GM19463 (cell line): ENCODE data around the gene SMAP2.

Experiments
- ATAC-seq: cut with Tn5 transposase; IDR thresholded peaks from one replicate; pipeline ENCODE4 v1.9.1; 2021; ENCODE audit warnings: mild to moderate bottlenecking, moderate library complexity; ENCODE audit not compliant: unreplicated experiment

The SMAP2 gene

DNA sequence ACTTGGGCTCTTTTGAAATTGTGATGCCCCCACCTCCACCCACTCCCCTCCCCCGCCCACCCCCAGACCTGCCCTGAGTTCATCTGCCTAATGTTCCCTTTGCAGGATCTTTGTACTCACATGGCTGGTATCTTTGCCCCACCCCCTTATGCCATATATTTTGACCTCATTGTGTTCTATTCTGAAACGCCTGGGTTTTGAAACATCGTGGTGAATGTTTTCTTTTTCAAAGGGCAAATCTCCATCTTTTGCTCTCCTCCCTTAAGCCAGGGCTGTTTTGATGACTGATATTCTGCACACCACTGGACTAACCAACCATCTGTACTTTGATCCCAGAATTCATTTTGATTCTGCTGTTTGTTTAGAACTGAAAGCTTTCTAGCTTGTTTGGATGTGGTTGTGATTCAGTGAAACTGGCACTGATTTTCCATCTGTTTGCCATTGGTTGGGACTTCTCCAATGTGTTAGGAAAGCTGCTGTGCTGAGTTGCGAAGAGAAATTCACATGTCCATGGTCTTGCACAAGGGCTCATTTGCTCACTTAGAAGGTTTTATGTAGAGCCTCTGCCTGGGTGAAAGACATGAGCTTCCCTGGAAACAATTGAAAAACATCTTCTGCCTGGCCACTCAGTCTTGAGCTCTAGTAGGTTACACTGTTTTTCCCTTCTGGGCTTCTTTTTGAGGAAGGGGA, 16.5 kb downstream of the SMAP2 start:
- no peak for ATAC-seq

DNA sequence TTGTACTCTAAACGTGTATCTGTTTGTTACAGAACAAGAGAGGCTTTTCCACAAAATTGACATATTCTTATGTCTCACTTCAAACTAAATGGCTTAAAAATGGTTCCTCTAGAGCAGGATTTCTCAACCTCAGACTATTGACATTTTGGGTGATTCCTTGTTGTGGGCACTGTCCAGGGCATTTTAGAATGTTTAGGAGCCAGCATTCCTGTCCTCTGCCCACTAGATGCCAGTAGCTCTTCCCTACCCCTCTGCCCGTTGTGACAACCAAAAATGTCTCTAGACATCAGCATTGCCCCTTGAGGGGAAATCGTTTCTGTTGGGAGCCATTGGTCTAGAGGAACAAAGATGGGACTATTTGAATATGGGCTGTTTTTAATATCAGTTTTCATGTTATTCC, 17.3 kb downstream of the SMAP2 start:
- no peak for ATAC-seq

DNA sequence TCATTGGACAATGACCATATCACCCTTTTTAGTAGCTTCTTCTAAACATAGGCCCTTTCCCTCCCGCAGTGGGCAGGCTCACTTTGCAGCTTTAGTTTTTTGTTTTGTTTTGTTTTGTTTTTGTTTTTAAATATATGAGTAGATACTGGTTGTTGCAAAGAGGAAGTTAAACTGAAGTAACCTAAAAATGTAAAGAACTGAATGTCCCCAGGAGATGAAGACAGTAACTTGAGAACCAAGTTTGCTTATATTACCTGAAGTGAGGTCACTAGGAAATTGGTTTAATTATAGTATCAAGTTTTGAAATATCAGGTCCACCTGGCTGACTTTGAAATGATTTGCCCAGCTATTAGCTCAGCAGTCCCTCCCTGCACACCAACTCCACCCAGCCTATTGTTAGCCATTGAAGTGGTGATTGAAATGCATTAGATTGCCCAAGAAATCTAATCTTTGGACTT, 18.2 kb downstream of the SMAP2 start:
- ATAC-seq = no peak

DNA sequence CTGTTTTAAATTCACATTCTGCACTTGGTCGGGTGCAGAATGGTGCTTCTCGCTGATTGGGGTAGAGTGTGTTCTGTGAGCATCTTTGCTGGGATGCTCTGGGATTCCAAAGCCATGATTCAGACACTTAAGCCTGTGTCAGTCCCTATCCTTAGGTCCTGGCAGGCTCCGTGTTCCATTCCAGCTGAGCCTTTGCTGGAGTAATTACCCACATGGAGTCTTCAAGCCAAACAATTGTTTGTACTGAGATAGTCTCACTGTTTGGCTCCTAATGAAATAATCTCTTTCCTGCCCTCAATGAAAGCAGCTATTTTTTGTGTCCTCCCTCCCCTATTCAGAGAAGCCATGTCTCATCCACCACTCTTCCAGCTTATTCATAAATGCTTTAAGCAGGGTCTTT, 18.7 kb downstream of the SMAP2 start:
- no peak for ATAC-seq

DNA sequence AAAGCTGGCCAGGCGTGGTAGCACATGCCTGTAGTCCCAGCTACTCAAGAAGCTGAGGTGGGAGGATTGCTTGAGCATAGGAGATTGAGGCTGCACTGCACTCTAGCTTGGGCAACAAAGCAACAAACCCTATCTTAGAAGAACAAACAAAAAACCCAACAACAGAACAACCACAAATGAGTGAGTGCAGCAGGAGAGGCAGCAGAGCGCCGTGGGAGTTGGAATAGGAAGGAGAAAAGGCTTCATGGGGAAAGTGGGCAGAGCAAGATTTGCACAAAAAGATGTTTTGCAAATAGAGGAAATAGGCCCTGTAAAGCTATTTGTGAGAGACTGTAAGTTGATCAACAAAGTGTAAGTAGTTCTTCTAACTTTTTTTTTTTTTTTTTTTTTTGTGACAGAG, 19.6 kb downstream of the SMAP2 start:
- ATAC-seq = no peak

DNA sequence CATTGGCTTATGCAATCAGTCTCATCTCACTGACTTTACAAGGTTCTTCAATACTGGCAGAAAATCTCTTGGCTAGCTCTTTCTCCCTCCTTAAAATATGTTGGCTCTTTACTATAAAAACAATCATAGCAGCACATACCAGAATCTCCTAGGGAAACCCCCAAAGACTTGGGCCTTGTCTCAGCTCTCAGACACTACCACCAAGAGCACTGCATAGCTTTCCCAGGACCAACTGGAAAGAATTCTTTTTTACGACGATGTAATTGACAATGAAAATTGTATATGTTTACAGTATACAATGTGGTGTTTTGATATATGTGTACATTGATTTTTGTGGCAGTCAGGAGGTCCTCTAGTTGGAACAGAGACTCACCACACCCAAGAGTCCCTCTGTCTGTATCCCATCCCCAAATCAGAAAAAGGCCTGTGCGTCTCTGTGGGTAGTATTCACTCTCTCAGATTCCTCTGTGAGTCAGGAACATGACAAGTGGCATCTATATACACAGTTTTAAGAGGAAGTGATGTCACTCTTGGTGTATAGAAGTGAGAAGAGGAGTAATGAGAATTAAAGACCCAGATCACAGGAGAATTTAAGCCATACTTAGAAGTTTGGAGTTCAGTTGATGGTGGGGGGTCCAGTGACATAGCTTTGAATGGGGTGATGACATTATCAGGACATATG, 21.1 kb downstream of the SMAP2 start:
- ATAC-seq = no peak

DNA sequence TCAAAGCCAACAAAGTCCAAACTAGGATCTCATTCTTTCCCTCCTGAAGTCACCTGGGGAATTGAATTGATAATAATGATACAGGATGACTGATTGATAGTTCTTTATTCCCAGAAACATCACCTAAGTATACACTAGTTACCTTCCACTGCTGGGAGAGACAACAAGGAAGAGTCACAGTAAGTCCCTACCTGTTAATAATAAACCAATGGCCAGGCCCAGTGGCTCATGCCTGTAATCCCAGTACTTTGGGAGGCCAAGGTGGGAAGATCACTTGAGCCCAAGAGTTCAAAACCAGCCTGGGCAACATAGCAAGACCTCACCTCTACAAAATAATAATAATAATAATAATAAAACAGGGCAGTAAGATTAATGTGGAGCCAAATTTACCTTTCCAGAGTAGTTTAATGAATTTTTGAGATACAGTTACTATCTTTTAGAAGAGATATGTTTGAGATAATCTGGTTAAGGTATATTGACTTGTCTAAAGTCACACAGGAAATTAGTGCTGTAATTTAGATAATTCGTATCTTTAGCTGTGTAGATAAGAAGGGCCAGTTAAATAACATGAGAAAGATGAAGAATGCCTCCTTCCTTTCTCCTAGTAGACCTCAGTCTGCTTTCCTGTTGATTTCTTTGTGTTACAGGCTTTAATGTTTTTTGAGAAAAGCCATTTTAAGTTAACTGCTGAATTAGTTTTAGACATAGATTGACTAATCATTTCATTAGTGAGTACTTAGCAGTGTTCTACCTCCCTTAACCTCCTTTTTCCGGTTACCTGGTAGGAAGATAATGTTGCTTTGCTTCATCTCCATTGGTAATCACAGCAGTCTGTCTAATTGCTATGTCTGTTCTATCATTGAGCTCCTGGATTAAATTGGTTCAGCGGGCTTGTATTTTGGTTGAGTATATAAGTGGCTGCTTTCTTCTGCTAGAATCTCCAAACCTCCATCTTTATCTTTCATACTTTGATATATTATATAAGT, 22.0 kb downstream of the SMAP2 start:
- no peak for ATAC-seq

DNA sequence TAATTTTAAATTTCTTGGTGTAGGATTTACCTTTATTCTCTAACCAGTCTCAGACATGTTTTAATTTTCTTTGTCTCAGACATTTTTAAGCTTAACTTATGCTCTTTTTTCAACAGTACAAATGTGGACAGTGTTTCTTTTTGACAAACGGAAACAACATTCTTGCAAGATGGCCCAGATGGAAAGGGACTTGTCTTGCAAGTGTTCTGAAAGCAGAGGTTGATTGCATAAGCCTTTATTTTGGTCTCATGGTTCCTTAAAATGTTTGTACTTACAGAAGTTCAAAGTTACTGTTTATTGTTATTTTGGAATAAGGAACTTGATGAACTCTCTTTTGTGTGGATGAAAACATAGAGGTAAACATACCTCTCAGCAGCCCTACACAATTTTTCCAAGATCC, 22.9 kb downstream of the SMAP2 start:
- no peak for ATAC-seq

DNA sequence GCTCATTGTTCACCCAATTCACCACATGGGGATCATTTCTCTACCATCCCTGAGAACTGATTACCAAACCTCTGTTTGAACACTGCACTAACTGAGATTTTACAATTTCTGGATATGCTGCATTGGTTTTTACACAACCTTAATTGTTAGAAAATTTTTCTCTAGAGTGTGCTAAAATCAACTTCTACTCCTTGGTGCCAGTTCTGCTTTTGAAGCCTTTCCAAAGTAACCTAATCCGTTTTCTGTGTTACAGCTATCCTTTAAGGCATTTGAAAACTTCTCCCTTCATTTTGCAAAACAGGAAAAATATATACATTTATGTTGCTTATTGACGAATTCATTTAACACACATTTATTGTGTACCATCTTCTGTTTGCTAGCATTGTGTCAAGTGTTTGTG, 23.7 kb downstream of the SMAP2 start:
- no peak for ATAC-seq

DNA sequence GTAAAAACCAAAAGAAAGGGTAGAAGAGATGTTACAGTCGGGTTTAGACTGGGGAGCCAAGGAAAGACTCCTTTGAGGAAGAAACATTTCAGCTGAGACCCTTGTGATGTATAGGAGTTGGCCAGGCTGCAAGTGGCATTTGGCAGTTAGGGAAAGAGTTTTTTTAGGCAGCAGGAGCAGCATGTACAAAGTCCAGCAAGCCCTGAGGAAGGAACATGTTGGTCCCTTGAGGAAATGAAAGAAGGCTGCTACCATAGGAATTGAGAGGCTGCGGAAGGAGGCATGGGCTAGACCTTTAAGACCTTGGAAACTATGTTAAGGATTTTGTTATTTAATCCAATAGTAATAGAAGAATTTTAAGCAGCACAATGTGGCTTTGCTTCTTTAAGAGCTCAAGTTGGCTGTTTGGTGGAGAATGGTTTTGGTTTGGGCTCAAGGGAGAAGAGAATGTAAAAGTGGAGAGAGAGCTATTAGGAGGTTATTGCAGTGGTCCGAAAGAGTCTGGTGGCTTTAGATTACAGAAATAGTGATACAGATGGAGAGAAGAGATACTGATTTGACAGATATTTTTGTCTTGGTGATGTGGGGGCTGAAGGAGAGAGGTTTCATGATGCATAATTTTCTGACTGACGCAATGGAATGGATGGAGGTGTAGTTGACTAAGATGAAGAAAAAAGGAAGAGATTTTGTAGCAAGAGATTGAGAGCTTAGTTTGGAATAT, 26.6 kb downstream of the SMAP2 start:
- peak; percentile 49 for ATAC-seq

DNA sequence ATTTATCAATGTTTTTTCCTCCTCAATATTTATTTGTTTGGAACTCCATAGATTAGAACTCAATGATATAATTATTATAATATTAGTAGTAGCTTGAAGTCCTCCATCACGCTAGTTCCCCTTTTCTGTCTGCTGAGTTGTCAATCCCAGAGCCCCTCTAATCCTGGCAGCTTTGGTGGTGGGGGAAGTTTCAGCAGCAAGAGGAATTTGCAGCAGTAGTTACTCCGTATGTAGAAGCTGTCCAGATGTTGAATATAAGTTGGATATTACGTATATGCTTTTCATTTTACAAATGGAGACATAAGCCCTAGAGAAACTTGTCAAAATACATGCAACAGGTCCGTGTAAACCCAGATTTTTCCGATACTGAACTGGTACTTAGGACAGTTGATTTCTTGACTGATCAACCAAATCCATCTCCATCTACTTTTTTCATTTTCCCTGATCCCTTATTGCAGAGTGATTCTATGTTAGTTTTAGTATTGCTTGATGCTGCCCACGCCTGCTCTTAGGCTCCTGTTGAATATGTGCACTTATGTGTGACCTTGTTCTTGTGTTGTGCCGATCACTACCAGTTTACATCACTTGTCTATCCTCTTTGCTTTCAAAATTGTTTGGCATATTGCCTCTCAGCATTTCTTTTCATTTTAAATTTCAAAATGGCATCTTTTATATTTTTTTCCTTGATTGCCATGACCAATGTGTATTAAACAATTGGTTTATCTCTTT, 28.1 kb downstream of the SMAP2 start:
- ATAC-seq = no peak

DNA sequence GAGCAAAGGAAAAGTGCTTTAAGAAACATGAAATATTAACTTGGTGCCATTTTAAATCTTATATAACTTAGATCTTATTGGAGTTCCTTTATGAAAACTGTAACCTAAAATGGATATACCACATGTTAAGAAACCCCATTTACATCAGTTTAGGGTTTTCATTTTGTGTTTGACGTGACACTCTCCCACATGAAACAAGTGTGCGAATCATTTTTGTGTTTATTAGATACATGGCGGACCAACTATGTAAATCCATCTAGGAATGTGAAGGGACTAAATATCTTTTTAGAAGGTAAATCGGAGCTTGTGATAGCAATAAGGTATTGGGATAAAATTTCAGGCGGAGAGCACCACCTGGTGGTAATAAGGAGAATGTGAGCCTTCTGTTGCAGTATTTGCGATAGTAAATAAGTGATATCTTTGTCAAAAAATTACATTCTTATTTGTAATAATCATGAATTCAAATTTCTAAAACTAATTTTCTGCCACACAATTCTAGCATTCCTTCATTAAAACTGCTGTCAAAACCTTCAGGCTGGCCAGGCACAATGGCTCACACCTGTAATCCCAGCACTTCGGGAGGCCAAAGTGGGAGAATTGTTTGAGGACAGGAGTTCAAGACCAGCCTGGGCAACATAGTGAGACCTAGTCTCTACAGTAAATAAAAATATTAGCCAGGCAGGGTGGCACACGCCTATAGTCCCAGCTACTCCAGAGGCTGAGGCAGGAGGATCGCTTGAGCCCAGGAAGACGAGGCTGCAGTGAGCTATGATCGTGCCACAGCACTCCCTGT, 31.3 kb downstream of the SMAP2 start:
- no peak for ATAC-seq

DNA sequence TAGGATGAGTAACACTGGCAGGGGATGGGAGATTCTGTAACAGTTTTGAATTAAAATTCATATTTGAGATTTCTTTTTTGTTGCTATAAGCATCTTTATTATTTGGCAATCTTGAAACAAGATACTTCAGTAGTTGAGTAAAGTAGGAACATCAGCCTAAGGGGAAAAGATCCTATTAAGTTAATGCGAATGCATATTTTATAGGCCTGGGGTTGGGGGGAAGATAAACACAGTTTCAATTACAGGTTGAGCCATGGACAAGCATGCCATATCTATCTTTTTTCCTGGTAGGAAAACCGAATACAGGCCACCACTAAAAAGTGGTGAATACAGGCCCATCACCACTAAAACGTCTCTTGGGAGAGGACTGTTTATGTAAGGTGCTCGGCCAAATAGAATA, 32.3 kb downstream of the SMAP2 start:
- no peak for ATAC-seq

DNA sequence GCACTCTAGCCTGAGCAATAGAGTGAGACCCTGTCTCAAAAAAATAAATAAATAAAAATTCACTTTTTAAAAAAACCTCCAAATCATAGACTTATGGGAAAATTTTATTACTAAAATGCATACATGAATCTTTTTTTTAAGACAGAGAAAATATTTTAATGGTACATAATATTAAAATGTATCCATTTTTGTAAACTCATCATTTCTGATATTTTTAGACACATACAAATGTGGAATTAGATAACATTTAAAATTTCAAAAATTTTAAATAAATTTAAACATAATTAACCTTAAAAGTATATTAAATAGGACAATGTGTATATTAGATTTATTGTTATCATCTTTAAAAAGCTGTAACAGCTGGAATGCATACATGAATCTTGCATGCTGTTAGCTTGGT, 33.9 kb downstream of the SMAP2 start:
- no peak for ATAC-seq

DNA sequence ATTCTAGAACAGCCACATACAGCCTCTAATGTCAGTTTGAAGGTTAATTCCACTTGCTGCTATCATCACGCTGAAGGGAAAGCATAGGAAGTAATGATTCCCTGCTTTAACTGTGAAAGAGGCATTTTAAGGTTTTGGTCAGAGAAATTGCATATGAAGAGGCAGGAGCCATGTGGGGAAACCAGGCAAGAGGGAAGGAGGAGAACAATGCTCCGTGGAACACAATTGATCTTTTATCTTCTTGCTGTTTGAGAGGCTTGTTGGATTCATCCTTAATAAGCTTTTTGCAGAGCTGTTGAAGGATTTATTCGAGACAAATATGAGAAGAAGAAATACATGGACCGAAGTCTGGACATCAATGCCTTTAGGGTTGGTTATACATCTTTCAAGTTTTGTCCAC, 35.9 kb downstream of the SMAP2 start:
- ATAC-seq = no peak

DNA sequence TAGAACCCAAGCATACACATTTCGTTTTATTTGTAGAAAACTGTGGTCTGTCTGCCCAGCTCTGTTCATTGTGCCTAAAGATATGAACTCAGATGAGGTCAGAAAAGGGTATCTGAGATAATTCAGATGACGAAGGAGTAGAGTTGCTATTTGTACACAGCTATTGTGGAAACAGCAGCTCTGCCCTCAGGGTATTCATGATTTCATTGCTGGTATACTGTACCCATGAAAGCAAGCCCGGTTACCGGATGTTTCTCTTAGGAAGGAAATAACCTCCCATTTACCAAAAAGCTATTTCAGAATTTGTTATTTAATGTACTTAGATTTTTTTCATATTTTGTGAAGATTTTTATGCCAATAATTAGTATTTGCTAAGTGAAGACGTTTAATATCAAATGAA, 37.8 kb downstream of the SMAP2 start:
- ATAC-seq = no peak

DNA sequence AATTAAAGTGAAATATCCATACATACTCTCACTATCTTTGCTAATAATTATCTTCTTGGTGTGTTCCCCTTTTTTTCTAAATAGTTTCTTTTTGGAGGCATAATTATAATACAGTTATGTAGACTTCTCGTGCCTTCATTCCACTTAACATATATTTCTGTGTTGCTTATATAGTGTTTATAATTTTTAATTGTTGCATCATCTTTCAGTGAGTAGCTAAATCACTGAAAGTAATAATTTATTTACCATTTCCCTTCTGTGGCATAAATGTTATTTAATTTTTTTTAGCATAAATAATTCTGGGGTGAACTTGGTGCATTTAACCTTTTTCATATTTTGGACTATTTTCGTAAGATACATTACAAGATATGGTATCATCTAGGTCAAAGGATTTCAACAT, 38.3 kb downstream of the SMAP2 start:
- no peak for ATAC-seq

DNA sequence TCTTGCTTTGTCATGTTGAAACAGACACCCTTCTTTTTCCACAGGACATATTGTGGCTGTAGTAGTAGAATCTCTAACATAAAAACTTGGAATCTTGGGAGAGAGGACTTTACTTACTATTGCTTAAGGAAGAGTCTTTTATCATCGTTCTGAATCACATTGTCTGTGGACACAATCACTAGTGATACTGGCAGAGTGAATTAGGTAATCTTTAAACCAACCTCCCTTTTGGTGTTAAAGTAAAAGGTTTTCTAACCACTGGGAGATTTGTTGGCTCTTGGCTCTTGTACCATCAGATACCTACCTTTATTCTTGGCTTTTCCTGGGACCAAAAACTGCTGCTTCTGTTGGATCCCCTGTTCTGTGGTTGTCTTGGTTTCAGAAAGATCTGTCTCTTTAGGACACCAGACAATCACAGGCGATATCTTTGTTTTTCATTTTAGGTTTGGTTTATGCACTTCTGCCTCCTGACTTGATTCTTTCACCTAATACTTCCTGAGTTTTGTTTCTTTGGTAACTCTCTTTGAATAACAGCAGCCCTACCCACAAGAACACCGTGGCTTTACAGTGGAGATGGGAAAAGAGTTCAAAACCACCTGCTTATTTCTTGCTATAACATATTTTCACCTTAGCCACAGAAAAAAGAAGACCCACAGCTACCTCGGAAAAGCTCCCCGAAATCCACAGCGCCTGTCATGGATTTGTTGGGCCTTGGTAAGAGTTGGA, 40.2 kb downstream of the SMAP2 start:
- no peak for ATAC-seq

DNA sequence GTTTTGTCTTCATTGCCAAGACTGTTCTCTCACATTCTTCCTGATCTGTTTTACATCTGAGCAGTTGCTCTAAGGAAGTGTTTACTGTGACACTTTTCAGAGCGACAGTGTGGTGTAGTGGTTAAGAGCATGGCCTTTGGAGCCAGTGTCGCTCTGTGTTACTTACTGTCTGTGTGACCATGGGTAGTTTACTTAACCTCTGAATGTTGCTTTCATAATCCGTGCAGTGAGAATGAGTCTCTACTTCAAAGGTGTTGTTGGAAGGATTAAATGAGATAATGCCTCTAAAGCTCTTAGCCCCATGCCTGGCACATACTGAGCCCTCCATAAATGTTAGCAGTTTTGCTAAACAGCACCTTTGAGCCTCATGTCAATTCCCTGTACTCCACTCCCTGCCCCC, 40.8 kb downstream of the SMAP2 start:
- no peak for ATAC-seq
